Psoas muscle (tissue), 8 donors: ENCODE measurements around the gene ZNF580. TPM values are rescaled to one million over a fixed set of nuclear protein-coding genes. Genes with fewer than 3 reads are reported as not detected.
A peak's percentile ranks its signal among the peaks of the same experiment; 100 is the strongest.

Source experiments
- ATAC-seq, 4 donors: fragments of 200-7000 bp; cut with Tn5 transposase; one replicate each; pipeline ENCODE4 v1.9.1; 2020; ENCODE audit warnings: moderate library complexity in 3 of 4, mild to moderate bottlenecking in 2 of 4
- DNase-seq, 2 donors: peaks; one replicate each; pipeline ENCODE4 v3.0.0-alpha.2; 2020
- H3K27ac ChIP-seq: fragments of 200-600 bp; one replicate; pipeline ENCODE4 v1.8.0; 2022
- H3K27me3 ChIP-seq, 3 donors: fragments of 200-600 bp in 1 of 3; one replicate each; pipeline versions ENCODE4 v1.6.1 to v1.8.0; 2013 to 2022; ENCODE audit warnings: low read length in 2 of 3, mild to moderate bottlenecking in 2 of 3, moderate library complexity in 1 of 3; ENCODE audit not compliant: insufficient read depth in 3 of 3
- H3K36me3 ChIP-seq, 2 donors: fragments of 200-600 bp in 1 of 2; one replicate each; pipeline versions ENCODE4 v1.6.1 to v1.8.0; 2013 to 2022; ENCODE audit warnings: low read depth in 1 of 2, mild to moderate bottlenecking in 1 of 2, moderate library complexity in 1 of 2; ENCODE audit not compliant: insufficient read depth in 1 of 2
- H3K4me1 ChIP-seq: fragments of 200-600 bp; one replicate; pipeline ENCODE4 v1.8.0; 2022
- H3K4me3 ChIP-seq: fragments of 200-600 bp; one replicate; pipeline ENCODE4 v1.8.0; 2022; ENCODE audit warnings: mild to moderate bottlenecking
- H3K9me3 ChIP-seq: fragments of 200-600 bp; one replicate; pipeline ENCODE4 v1.8.0; 2022
- CTCF ChIP-seq: fragments of 200-600 bp; IDR thresholded peaks from one replicate; pipeline ENCODE4 v1.8.0; 2022; ENCODE audit warnings: antibody characterized with exemption
- WGBS, 3 donors: extraction: QIAGEN DNeasy Blood & Tissue Kit; methylation state at CpG; one replicate each; pipeline versions ENCODE4 v1.1.6 to v1.1.7; 2013; 5-methylcytosine and 5-hydroxymethylcytosine counted together
- intact Hi-C, 2 donors: fragments of 100-400 bp; cut with DNase I; formaldehyde crosslinking; loops; one replicate each; pipeline versions ENCODE4 v1.11.0 to v1.14.2; 2022
- polyA plus RNA-seq, 3 donors: library from polyadenylated mRNA; stranded (reverse); fragments of 200-250 nt; gene quantifications; one replicate each; pipeline ENCODE4 v1.2.3, GENCODE V29; 2013
- total RNA-seq, 4 donors: library from RNA; stranded (reverse); fragmentation: NEBNext Ultra II Directional in 2 of 4; extraction: Animal tissue kit (Norgen Biotek cat#: 25700) in 2 of 4; gene quantifications; one replicate each; pipeline versions ENCODE4 v1.2.1 to v1.2.4, GENCODE V29; 2021 to 2023
- donor health status: healthy with polysubstance abuse.
- donor health status: DM: no; HTN: no; CAD: no; lungs with moderate emphysema.
- donor health status: Bipolar disorder and iron deficiency.
- donor health status: healthy.
- donor health status: DM: yes; HTN: yes; CAD: no.
- donor health status: DM: no; HTN: no; CAD: no.
- donor health status: DM: no; HTN: no; CAD: no.
- donor health status: DM: yes; HTN: yes; CAD: no.

The ZNF580 gene
- total and polyA plus RNA-seq, 7 donors = 5.9 to 21.1 (median 13.5) TPM

GRCh38 chr19:55651236-55651635 is 10.4 kb downstream of the ZNF580 start:
- no peaks in the 10 kb centered on the region for H3K9me3 ChIP-seq
- H3K4me1 ChIP-seq = peaks cover 26% of the 10 kb centered on the region
- no peaks in the 10 kb centered on the region for H3K27me3 ChIP-seq
- peaks cover 0 to 6% of the 10 kb centered on the region in 2 donors for H3K36me3 ChIP-seq
- WGBS, 3 donors = 81 to 90% (median 85%) methylated on average over 14 to 18 of the region's 18 CpGs
- ATAC-seq = no peak
- intact Hi-C loops = loop anchor here in 1 of 2 donors (10.0 kb wide), 1 partner anchor 266 kb away; the partner anchor contains the start of genes RPL28 and TMEM238
- H3K4me3 ChIP-seq = no peak overlapping the region
- no peak for TF ChIP-seq CTCF
- H3K27ac ChIP-seq = no peak overlapping the region
- no peak for DNase-seq

- Histone ChIP-seq H3K36me3 (peaks cover 0 to 6% of the 10 kb centered on the region in 2 donors), H3K27me3 (no peaks in the 10 kb centered on the region), H3K4me3 (peak overlapping the region; percentile 71), H3K27ac (peak overlapping the region; percentile 91), H3K4me1 (peaks cover 30% of the 10 kb centered on the region), H3K9me3 (no peaks in the 10 kb centered on the region)
- intact Hi-C loops = loop anchor here in 1 of 2 donors (10.0 kb wide), 1 partner anchor 268 kb away; the partner anchor contains the start of genes RPL28 and TMEM238
- 72 to 74% (median 73%) methylated on average over 58 to 71 of the region's 71 CpGs for WGBS, 3 donors
- ATAC-seq (no peak), DNase-seq (peak; percentile 38 to 75)
- TF ChIP-seq CTCF = no peak
Observed at GRCh38 chr19:55652311-55653128, 11.7 kb downstream of the ZNF580 start.

- Histone ChIP-seq H3K27ac (peak overlapping the region; percentile 91), H3K4me1 (peaks cover 37% of the 10 kb centered on the region), H3K4me3 (peak overlapping the region; percentile 71), H3K36me3 (peaks cover 0 to 8% of the 10 kb centered on the region in 2 donors), H3K27me3 (no peaks in the 10 kb centered on the region), H3K9me3 (no peaks in the 10 kb centered on the region)
- peak; percentile 99 for DNase-seq
- intact Hi-C loops = loop anchor here in 1 of 2 donors (10.0 kb wide), 1 partner anchor 269 kb away; the partner anchor contains the start of genes RPL28 and TMEM238
- WGBS, 3 donors = 0% methylated on average over 53 to 57 of the region's 57 CpGs
- TF ChIP-seq CTCF = peak; percentile 97
- peak; percentile 74 to 75 (median 74) for ATAC-seq
Observed at GRCh38 chr19:55653651-55654322, 13.0 kb downstream of the ZNF580 start.

GRCh38 chr19:55654323-55654867 is 13.6 kb downstream of the ZNF580 start:
- Histone ChIP-seq H3K9me3 (no peaks in the 10 kb centered on the region), H3K27me3 (no peaks in the 10 kb centered on the region), H3K4me1 (peaks cover 40% of the 10 kb centered on the region), H3K27ac (peak overlapping the region; percentile 91), H3K4me3 (peak overlapping the region; percentile 71), H3K36me3 (peaks cover 0 to 8% of the 10 kb centered on the region in 2 donors)
- TF ChIP-seq CTCF = no peak
- DNase-seq (peak; percentile 99 to 100), ATAC-seq (peak; percentile 81 to 85 (median 84))
- 0% methylated on average over 39 to 52 of the region's 52 CpGs for WGBS, 3 donors
- intact Hi-C loops = loop anchor here in 1 of 2 donors (10.0 kb wide), 1 partner anchor 270 kb away; the partner anchor contains the start of genes RPL28 and TMEM238
